HEK293T (cell line): ENCODE results near the gene HS6ST2.

Experiments
- CTCF ChIA-PET: fragments of 350-600 bp; formaldehyde crosslinking; extraction: SDS; loops from one replicate; lab custom pipeline; 2021; ENCODE audit warnings: antibody characterized with exemption, inconsistent platforms; lab: Yijun Ruan, JAX
- POLR2A ChIA-PET: fragments of 350-600 bp; formaldehyde crosslinking; extraction: SDS; loops from one replicate; lab custom pipeline; 2020; ENCODE audit warnings: antibody characterized with exemption, inconsistent platforms; lab: Yijun Ruan, JAX
- DNase-seq: peaks from one replicate; pipeline ENCODE4 v3.0.0; 2012; ENCODE audit warnings: mixed read lengths; ENCODE audit errors: extremely low spot score
- BHLHE40 ChIP-seq: fragments of 450-650 bp; IDR thresholded peaks from 2 replicates; pipeline ENCODE4 v1.6.1; 2016; ENCODE audit warnings: mild to moderate bottlenecking, moderate library complexity, borderline replicate concordance
- CTBP1 ChIP-seq: fragments of 450-650 bp; IDR thresholded peaks from 2 replicates; pipeline ENCODE4 v1.6.1; 2016; ENCODE audit warnings: borderline replicate concordance
- ELF4 ChIP-seq: fragments of 450-650 bp; IDR thresholded peaks from 2 replicates; pipeline ENCODE4 v1.6.1; 2017; ENCODE audit warnings: antibody characterized with exemption
- FOXA1 ChIP-seq: fragments of 450-650 bp; IDR thresholded peaks from 2 replicates; pipeline ENCODE4 v1.6.1; 2016; ENCODE audit warnings: mild to moderate bottlenecking
- FOXM1 ChIP-seq: fragments of 450-650 bp; IDR thresholded peaks from 2 replicates; pipeline ENCODE4 v1.6.1; 2017; ENCODE audit warnings: mild to moderate bottlenecking, borderline replicate concordance
- HDGF ChIP-seq: fragments of 450-650 bp; IDR thresholded peaks from 2 replicates; pipeline ENCODE4 v1.6.1; 2017; ENCODE audit warnings: antibody characterized with exemption, borderline replicate concordance
- L3MBTL2 ChIP-seq: fragments of 450-650 bp; conservative IDR thresholded peaks from 2 replicates; pipeline ENCODE4 v1.6.1; 2016; ENCODE audit warnings: mild to moderate bottlenecking
- LEF1 ChIP-seq: fragments of 450-650 bp; IDR thresholded peaks from 2 replicates; pipeline ENCODE4 v1.6.1; 2017; ENCODE audit warnings: mild to moderate bottlenecking, borderline replicate concordance
- NFRKB ChIP-seq: fragments of 450-650 bp; IDR thresholded peaks from 2 replicates; pipeline ENCODE4 v1.6.1; 2016; ENCODE audit warnings: mild to moderate bottlenecking, moderate library complexity
- PKNOX1 ChIP-seq: fragments of 450-650 bp; IDR thresholded peaks from 2 replicates; pipeline ENCODE4 v1.6.1; 2016
- SP1 ChIP-seq: fragments of 450-650 bp; IDR thresholded peaks from 2 replicates; pipeline ENCODE4 v1.6.1; 2017
- SUZ12 ChIP-seq: fragments of 450-650 bp; IDR thresholded peaks from 2 replicates; pipeline ENCODE4 v1.6.1; 2016; ENCODE audit warnings: mild to moderate bottlenecking
- TARDBP ChIP-seq: fragments of 450-650 bp; IDR thresholded peaks from 2 replicates; pipeline ENCODE4 v1.6.1; 2016
- ZNF384 ChIP-seq: fragments of 450-650 bp; IDR thresholded peaks from 2 replicates; pipeline ENCODE4 v1.6.1; 2016

Gene HS6ST2

GRCh38 chrX:132594129-132594528, 364.3 kb downstream of the HS6ST2 start:
- DNase-seq, result no peak
- TF ChIP-seq PKNOX1, result no peak
- no peak for TF ChIP-seq ELF4
- no peak for TF ChIP-seq L3MBTL2
- TF ChIP-seq FOXA1, result no peak
- TF ChIP-seq FOXM1, result no peak
- no peak for TF ChIP-seq HDGF
- no peak for TF ChIP-seq ZNF384
- no peak for TF ChIP-seq LEF1
- TF ChIP-seq SUZ12, result no peak
- ChIA-PET CTCF (no interaction called here), POLR2A (no interaction called here)

- DNase-seq, result peak; percentile 39
- TF ChIP-seq SUZ12 (no peak), ZNF384 (no peak), TARDBP (no peak), NFRKB (no peak), ELF4 (no peak)
- POLR2A ChIA-PET, result no interaction called here
- CTCF ChIA-PET, result interaction anchor here (1.0 kb wide), 1 partner anchor 300 kb away, joined by 3 read pairs; no protein-coding TSS in a partner anchor
Measured at GRCh38 chrX:132592880-132593279, 365.5 kb downstream of the HS6ST2 start.

- POLR2A ChIA-PET, result no interaction called here
- TF ChIP-seq TARDBP (no peak), SUZ12 (no peak), ELF4 (no peak), ZNF384 (no peak), FOXA1 (no peak), BHLHE40 (no peak), NFRKB (no peak), SP1 (no peak), HDGF (no peak)
- DNase-seq, result no peak
- CTCF ChIA-PET, result no interaction called here
Measured at GRCh38 chrX:132591719-132592275, 366.6 kb downstream of the HS6ST2 start.

GRCh38 chrX:132590350-132591026, 367.9 kb downstream of the HS6ST2 start:
- TF ChIP-seq FOXA1 (no peak), ELF4 (no peak), PKNOX1 (no peak)
- POLR2A ChIA-PET, result no interaction called here
- DNase-seq, result no peak
- CTCF ChIA-PET, result no interaction called here

- no peak for DNase-seq
- TF ChIP-seq FOXM1 (no peak), LEF1 (no peak), HDGF (no peak), TARDBP (no peak), NFRKB (no peak)
- ChIA-PET POLR2A (no interaction called here), CTCF (no interaction called here)
Measured at GRCh38 chrX:132584936-132585335, 373.5 kb downstream of the HS6ST2 start.

GRCh38 chrX:132576939-132577338, 381.5 kb downstream of the HS6ST2 start:
- TF ChIP-seq CTBP1, result no peak
- TF ChIP-seq L3MBTL2, result no peak
- TF ChIP-seq LEF1, result no peak
- TF ChIP-seq ZNF384, result no peak
- DNase-seq, result no peak
- CTCF ChIA-PET, result no interaction called here
- POLR2A ChIA-PET, result no interaction called here
